DMS153 treated with DMSO at 0.1 percent for 48 hours (cell line): ENCODE measurements around the gene DIAPH3.

Source experiments
- DNase-seq: peaks from one replicate; lab custom pipeline; 2025; ENCODE audit not compliant: unreplicated experiment; lab: John Stamatoyannopoulos, UW

DIAPH3 gene

GRCh38 chr13:60158321-60158801, 5.4 kb downstream of the DIAPH3 start:
- no peak for DNase-seq

DNA sequence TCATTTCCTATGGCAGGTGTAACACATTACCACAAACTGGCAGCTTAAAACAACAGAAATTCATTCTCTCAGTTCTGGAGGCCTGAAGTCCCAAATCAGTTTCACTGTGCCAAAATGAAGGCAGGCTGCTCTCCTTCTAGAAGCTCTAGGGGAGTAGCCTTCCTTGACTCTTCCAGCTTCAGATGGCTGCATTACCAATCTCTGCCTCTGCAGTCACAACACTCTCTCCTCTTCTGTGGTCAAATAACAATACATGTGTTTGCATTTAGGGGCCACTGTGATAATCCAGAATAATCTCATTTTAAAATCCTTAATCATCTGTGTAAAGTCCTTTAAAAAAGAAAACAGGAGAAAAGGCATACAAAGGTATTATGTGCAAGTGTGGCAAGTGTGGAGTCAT, 7.8 kb downstream of the DIAPH3 start:
- no peak for DNase-seq

DNA sequence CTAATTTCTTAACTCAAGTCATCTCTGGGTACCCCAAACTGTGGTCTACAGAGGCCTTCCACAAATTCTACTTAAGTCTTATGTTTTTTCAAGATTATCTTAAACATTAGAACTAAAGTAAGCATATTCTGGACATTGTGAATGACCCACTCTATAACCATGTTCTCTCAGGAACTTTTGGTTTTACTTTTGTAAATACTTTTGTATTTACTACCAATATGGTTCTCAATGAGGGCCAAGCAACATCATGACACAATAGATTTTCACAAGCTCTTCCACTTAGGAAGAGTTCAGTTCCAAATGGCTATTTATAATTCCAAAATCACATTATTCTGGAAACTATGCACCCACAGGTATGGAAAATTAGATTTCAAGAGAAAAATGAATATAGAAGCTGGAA, 10.8 kb downstream of the DIAPH3 start:
- no peak for DNase-seq

DNA sequence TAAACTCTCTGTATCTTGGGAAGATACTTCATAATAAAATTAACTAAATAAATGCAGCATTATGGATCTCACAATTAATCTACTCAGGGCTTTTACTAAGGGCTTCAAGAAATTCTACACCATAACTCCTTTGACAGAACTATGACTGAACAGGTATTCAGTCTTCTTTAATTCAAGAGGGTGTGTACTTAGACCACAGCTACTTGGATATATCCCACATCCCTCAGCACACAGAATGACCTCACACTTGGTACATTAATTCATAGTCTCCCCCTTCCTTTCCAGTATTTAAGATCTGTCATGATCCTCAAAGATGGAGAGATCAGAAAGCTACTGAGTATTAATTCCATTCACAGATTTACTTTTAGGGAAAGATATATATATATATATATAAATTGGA, 11.6 kb downstream of the DIAPH3 start:
- DNase-seq = no peak

DNA sequence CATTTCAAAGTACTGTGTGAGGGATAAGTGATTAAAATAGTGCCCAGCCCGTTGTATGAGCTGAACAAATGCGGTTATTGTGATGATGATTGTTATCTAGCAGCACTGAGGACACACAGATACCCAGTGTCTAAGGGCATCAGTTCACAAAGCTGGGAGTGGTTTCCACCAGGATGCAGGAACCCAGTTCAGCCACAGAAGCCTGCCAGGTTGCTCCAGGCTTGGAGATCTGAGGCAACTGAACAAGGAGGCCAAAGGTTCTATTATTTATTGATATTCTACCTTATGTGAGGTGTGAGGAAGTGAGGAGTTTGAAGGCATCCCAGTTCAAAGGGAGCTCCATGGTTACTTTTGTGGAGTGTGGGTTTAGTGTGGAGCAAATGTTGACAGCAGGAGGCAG, 13.2 kb downstream of the DIAPH3 start:
- DNase-seq = no peak

- no peak for DNase-seq
Measured at GRCh38 chr13:60148918-60149317, 14.8 kb downstream of the DIAPH3 start.

DNA sequence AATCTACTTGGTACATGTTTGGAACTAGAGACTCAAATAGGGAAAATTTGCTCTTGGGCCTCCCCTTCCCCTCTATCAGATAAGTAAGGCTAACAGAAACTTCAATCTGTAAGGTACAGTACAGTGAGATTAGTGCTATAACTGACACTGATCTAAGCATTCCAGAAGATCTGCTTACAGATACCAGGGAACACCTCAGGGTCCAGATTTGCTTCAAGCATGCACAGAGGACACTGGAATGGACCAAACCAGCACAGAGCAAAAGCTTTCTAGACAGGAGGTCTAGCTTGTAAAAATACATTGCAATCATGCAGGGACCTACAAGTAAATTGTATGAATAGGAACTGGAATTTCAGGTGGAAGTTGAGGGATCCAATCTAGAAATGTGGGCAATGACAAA, 16.4 kb downstream of the DIAPH3 start:
- DNase-seq = no peak

DNA sequence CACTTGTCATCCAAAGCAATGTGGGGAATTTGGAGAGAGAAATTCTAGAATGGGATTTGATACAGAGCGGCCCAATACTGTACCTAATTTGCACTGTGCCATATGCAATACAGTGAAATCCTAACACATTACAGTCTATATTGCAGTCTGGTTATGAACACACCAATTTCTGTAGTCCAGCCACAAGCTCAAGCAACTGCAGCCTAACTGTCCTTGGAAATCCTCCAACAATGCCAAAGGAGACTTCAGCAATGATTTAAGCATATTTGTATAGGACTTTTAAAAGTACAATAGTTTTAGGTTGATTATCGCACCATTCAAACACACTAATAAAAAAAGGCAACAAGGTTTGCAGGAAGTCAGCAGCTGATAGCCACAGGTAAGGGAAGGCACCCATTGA, 17.3 kb downstream of the DIAPH3 start:
- no peak for DNase-seq

GRCh38 chr13:60143775-60144174, 20.0 kb downstream of the DIAPH3 start:
- DNase-seq = peak; percentile 76

GRCh38 chr13:60139272-60139671, 24.5 kb downstream of the DIAPH3 start:
- no peak for DNase-seq

GRCh38 chr13:60138674-60139073, 25.1 kb downstream of the DIAPH3 start:
- no peak for DNase-seq

DNA sequence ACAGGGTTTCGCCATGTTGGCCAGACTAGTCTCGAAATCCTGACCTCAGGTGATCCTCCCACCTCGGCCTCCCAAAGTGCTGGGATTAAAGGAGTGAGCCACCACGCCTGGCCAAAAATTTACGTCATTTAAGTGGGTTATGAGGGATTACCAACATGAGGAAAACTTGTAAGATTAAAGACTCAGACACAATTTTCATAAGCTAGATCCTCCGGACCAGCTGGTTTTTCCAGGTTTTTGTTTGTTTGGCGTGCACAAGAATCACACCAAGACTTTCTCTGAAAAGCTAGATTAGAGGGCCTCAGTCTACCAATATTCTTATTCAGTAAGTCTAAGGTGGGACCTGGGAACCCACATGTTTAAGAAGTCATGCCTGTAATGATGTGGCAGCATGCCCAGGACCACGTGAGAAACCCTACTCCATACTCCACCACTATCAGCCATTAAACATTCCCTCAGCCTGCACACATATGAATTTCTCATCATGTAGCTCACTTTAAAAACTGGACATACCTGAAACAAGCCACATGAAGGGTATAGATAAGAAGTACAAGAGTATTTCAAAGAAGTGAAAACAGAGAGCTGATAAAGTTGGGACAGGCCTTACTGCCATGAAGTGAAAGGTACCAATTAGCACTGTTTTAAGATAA, 25.7 kb downstream of the DIAPH3 start:
- DNase-seq = no peak

GRCh38 chr13:60135344-60135743, 28.4 kb downstream of the DIAPH3 start:
- no peak for DNase-seq

DNA sequence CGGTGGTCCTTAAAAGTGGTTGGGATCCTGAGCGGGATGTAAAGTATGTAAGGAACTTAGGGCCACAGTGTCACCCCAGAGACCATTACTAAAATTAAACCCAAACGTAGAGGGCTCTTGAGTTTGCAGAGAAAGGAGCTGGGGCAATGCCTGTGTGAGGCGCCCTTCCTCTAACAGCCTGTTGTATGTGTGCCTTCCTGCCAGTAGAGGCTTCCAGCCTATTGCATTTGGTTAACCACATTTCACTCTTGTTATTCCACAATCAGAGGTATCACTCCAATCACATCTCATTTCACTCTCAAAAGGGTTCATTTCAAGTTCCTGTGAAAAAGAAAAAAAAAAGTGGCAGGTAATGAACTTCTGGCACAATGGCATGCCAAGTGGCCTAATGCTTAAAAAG, 29.4 kb downstream of the DIAPH3 start:
- DNase-seq = no peak

GRCh38 chr13:60121337-60121687, 42.4 kb downstream of the DIAPH3 start:
- no peak for DNase-seq

DNA sequence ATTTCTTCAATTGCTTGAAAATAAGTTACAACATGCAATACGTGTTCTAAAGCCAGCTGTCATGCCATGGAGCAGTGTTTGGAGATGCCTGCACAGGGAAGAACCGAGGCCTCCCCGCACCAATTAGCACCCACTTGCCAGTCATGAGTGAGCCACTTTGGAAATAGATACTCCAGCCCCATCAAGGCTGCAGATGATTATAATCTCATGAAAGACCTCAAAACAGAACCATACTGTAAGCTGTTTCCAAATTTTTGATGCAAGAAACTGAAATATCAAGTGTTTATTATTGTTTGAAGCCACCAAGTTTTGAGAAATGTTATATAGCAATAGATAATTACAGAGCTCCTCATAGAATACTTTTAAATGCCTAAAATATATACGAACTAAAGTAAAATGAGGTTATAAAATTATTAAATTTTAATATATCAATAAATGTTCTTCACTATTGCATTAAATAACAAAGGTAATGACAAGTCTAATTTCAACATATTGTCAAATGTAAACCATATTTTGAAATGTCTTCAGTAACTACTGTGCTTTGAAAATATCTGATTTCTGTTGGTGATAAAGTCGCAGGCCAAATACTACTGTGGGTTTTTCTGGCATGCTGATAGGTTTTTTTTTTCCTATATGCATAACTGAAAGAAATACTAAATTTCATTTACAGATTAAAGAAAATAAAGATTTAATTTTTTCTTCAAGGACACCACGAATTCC, 43.0 kb downstream of the DIAPH3 start:
- no peak for DNase-seq

DNA sequence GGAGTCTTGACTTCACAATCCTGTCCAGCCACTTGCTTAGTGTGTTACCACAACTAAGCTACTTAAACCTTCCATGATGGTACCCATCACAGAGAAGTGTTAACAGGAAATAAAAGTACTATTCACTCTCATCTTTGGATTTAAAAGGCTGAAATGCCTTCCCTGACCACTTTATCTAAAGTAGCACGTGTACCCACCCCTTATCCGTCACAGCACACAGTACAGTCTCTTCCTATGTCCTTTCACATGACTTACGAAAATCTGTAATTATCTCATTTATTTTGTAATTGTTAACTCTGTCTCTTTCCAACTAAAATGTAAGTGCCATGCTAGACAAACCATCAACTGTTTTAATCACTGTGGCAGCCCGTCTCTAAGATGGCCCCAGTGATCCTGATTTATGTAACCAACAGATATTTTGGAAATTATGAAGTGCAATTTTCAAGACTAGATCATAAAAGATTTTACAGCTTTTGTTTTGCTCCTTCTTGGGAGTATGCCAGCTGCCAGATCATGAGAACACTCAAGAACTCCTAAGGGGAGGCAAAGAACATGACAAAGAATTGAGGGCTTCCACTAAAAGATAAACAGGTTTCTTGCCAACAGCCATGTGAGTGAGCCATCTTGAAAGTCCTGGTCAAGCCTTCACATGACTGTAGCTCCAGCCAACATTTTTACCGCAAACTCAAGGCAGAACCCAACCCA, 44.9 kb downstream of the DIAPH3 start:
- DNase-seq = no peak

- DNase-seq = no peak
Measured at GRCh38 chr13:60114499-60115028, 49.2 kb downstream of the DIAPH3 start.

DNA sequence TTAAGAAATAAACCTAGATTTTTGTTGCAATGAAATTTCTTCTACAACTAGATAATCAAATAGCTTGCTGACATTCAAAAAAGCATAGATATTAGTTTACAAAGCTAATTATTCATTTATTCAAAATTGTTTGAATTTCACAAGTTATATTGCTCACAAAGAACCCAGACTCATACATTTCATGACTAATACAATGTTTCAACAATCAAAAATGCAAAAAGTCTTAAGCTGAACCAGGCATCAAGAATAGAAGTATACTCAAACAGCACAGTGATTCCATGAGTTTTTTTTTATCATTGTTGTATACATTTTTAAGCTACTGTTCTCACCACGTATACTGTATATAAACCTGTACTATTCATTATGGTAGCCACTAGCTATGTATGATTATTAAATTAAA, 51.0 kb downstream of the DIAPH3 start:
- no peak for DNase-seq

GRCh38 chr13:60111691-60112090, 52.0 kb downstream of the DIAPH3 start:
- DNase-seq = no peak

- no peak for DNase-seq
Measured at GRCh38 chr13:60109285-60109684, 54.4 kb downstream of the DIAPH3 start.

- no peak for DNase-seq
Measured at GRCh38 chr13:60108589-60108988, 55.1 kb downstream of the DIAPH3 start.
